SU-DHL-6 (cell line): ENCODE results near the gene FADS1.

ENCODE experiments used
- H2AFZ ChIP-seq: fragments of 200-600 bp; sonication (generic); 2 replicates; pipeline ENCODE4 v1.6.1; 2014; ENCODE audit warnings: low read depth, mild to moderate bottlenecking, moderate library complexity, mixed read lengths, antibody characterized with exemption, low read length; ENCODE audit not compliant: severe bottlenecking
- H3F3A ChIP-seq: fragments of 200-600 bp; shearing (Covaris generic); 2 replicates; pipeline ENCODE4 v1.6.0; 2016; ENCODE audit warnings: antibody characterized with exemption, mild to moderate bottlenecking; ENCODE audit not compliant: insufficient read depth
- H3K27ac ChIP-seq: fragments of 200-600 bp; sonication (generic); 2 replicates; pipeline ENCODE4 v1.5.1; 2016; ENCODE audit warnings: low read depth, mild to moderate bottlenecking, low read length, moderate library complexity, mixed read lengths
- H3K27me3 ChIP-seq: fragments of 200-600 bp; sonication (generic), shearing (Covaris generic); 2 replicates; pipeline ENCODE4 v1.6.0; 2014; ENCODE audit warnings: mild to moderate bottlenecking, low read length
- H3K36me3 ChIP-seq: fragments of 200-600 bp; sonication (generic); 2 replicates; pipeline ENCODE4 v1.6.1; 2014; ENCODE audit warnings: mild to moderate bottlenecking, low read length, mixed read lengths
- H3K4me2 ChIP-seq: fragments of 300-600, 200-600 bp; shearing (Covaris generic), sonication (generic); 2 replicates; pipeline ENCODE4 v1.6.0; 2014; ENCODE audit warnings: low read length, low read depth, mild to moderate bottlenecking; ENCODE audit not compliant: poor library complexity, severe bottlenecking
- H3K4me3 ChIP-seq: fragments of 200-600 bp; sonication (generic); 2 replicates; pipeline ENCODE4 v1.5.1; 2014; ENCODE audit warnings: antibody characterized with exemption, low read length, mild to moderate bottlenecking, mixed read lengths; ENCODE audit not compliant: insufficient read depth, poor library complexity, severe bottlenecking
- H3K79me2 ChIP-seq: fragments of 200-600 bp; sonication (generic); 2 replicates; pipeline ENCODE4 v1.6.1; 2014; ENCODE audit warnings: mild to moderate bottlenecking, low read length, moderate library complexity; ENCODE audit not compliant: insufficient read depth
- H3K9ac ChIP-seq: fragments of 200-600 bp; sonication (generic); 2 replicates; pipeline ENCODE4 v1.7.0; 2014; ENCODE audit warnings: mild to moderate bottlenecking, low read length
- H3K9me2 ChIP-seq: fragments of 200-600 bp; sonication (generic); replicated peaks from 2 replicates; pipeline ENCODE4 v1.6.1; 2014; ENCODE audit warnings: low read length; ENCODE audit not compliant: insufficient read depth
- H3K9me3 ChIP-seq: fragments of 200-600 bp; sonication (generic); 2 replicates; pipeline ENCODE4 v1.6.1; 2014; ENCODE audit warnings: low read length, mixed read lengths; ENCODE audit not compliant: insufficient read depth
- H4K20me1 ChIP-seq: fragments of 200-600 bp; sonication (generic); 2 replicates; pipeline ENCODE4 v1.6.1; 2014; ENCODE audit warnings: low read depth, mild to moderate bottlenecking, antibody characterized with exemption, low read length, moderate library complexity, mixed read lengths
- CTCF ChIP-seq: fragments of 200-600 bp; sonication (generic); IDR thresholded peaks from one replicate; pipeline ENCODE4 v1.5.1; 2017; ENCODE audit warnings: antibody characterized with exemption, mild to moderate bottlenecking, low read length, moderate library complexity; ENCODE audit not compliant: insufficient read depth, poor library complexity, severe bottlenecking
- EZH2phosphoT487 ChIP-seq: fragments of 200-600 bp; sonication (generic), shearing (Covaris generic); conservative IDR thresholded peaks from 2 replicates; pipeline ENCODE4 v1.6.1; 2018; ENCODE audit warnings: mild to moderate bottlenecking, antibody characterized with exemption, low read length, moderate library complexity, mixed read lengths

The FADS1 gene

GRCh38 chr11:61775106-61775505, 41.7 kb downstream of the FADS1 start:
- no peak overlapping the region for H2AFZ ChIP-seq
- no peaks in the 10 kb centered on the region for H3K79me2 ChIP-seq
- no peaks in the 10 kb centered on the region for H3K9me2 ChIP-seq
- no peak overlapping the region for H3K27ac ChIP-seq
- H3K9me3 ChIP-seq, result no peaks in the 10 kb centered on the region
- H4K20me1 ChIP-seq, result no peaks in the 10 kb centered on the region
- H3K36me3 ChIP-seq, result no peaks in the 10 kb centered on the region
- H3K4me3 ChIP-seq, result no peak overlapping the region
- H3K9ac ChIP-seq, result no peak overlapping the region
- no peaks in the 10 kb centered on the region for H3K27me3 ChIP-seq
- H3F3A ChIP-seq, result no peaks in the 10 kb centered on the region
- no peak overlapping the region for H3K4me2 ChIP-seq
- TF ChIP-seq CTCF, result no peak
- no peak for TF ChIP-seq EZH2phosphoT487

- Histone ChIP-seq H3K9me3 (no peaks in the 10 kb centered on the region), H3K79me2 (no peaks in the 10 kb centered on the region), H2AFZ (no peak overlapping the region), H3K27me3 (no peaks in the 10 kb centered on the region), H3K4me3 (no peak overlapping the region), H3K4me2 (no peak overlapping the region), H4K20me1 (no peaks in the 10 kb centered on the region), H3K27ac (no peak overlapping the region), H3K9ac (no peak overlapping the region), H3K9me2 (no peaks in the 10 kb centered on the region), H3F3A (no peaks in the 10 kb centered on the region), H3K36me3 (no peaks in the 10 kb centered on the region)
- TF ChIP-seq EZH2phosphoT487, result no peak
- TF ChIP-seq CTCF, result no peak
Observed at GRCh38 chr11:61774411-61774810, 42.4 kb downstream of the FADS1 start.

GRCh38 chr11:61773809-61774208, 43.0 kb downstream of the FADS1 start:
- Histone ChIP-seq H3K27ac (no peak overlapping the region), H3K27me3 (no peaks in the 10 kb centered on the region), H3K9ac (no peak overlapping the region), H3K9me2 (no peaks in the 10 kb centered on the region), H2AFZ (no peak overlapping the region), H4K20me1 (no peaks in the 10 kb centered on the region), H3K79me2 (no peaks in the 10 kb centered on the region), H3F3A (no peaks in the 10 kb centered on the region), H3K4me2 (no peak overlapping the region), H3K36me3 (no peaks in the 10 kb centered on the region), H3K4me3 (no peak overlapping the region), H3K9me3 (no peaks in the 10 kb centered on the region)
- TF ChIP-seq EZH2phosphoT487 (no peak), CTCF (no peak)
